CD4-positive, alpha-beta T cell treated with Interferon gamma for 1 hour (primary cell): ENCODE measurements around the gene RAF1.
"Not testable (repeated sequence)": the region's sequence is repeated elsewhere in the genome, so short reads cannot be mapped to it uniquely, and the experiment has no call there.

ENCODE experiments used
- DNase-seq: peaks from one replicate; pipeline ENCODE4 v3.0.0-alpha.2; 2020

The RAF1 gene

DNA sequence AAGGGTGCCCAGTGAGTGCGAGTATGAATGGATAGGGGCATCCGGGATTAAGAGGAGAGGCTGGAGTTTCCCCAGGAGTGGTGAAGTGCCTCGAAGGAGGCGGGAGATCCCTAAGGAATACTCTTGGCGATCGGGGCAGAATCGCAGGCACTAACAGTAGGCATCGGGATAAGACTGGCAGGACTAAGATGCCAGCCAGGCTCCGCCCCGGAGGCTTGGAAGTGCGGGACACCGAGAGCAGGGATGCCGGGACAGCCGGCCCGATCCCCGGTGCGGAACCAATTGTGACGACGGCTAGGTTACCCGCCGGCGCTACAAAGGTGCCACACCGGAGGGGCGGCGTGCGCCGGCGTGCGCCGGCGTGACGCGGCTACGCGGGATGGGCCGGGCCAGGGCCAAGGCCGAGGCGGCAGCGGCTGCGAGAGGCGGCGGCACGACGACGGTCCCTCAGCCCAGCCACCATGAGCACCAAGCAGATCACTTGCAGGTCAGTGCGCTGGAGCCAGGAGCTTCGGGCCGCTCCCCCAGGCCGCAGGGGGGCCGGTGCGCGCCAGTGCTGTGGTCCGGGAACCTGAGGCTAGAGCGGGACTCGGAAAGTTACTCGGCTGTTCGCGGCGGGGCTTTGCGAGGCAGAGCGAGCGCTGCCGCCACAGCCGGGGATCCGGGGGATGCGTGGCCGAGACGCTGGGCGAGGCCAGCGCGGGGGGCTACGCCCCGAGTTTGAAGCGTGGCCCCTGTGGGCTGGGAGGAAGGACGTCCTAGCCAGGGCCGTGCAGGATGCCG, 107.0 kb downstream of the RAF1 start, which contains the start of gene MKRN2:
MKRN2 (plus strand) TSS at position 398 of the 783 bp plus-strand sequence; CDS start at position 462, 64 bp downstream.
- peak; percentile 80 for DNase-seq

DNA sequence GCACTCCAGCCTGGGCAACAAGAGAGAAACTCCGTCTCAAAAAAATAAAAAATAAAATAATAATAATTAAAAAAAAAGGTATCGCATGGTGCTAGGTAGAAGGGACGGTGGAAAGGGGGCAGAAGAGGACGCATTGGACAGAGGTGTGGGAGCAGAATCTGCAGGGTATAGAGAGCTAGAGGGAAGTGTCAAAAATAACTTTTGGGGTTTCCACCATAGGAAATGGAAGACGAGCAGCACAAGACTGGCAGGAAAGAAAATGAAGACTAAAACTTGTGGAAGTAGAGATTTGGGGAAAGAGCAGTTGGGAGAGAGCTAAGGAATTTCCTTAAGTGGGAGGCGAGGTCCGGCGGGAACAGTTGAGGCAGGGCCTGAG, 107.6 kb downstream of the RAF1 start:
- DNase-seq, result no peak

DNA sequence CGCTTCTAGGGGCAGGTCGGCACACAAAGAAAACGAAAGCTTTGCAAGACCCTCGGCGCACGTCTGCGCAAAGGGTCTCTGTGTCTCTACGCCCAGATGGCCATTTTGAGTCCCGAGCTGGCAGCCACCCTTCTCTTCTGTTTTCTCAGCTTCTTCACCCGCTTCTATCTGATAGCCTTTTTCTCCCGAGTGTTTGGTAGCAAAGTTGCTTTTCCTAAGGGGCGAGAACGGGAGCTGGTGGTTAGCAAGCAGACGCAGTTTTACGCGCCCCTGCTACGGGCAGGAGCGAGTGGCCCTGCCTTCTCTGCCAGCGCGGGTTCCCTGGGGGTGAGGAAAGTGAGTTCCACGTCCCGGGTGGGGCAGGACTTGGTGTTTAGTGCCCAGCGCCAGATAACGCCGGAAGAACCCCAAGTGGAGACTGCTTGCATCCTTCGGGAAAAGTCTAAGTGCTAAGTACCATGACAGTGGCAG, 110.0 kb downstream of the RAF1 start:
- DNase-seq, result no peak

DNA sequence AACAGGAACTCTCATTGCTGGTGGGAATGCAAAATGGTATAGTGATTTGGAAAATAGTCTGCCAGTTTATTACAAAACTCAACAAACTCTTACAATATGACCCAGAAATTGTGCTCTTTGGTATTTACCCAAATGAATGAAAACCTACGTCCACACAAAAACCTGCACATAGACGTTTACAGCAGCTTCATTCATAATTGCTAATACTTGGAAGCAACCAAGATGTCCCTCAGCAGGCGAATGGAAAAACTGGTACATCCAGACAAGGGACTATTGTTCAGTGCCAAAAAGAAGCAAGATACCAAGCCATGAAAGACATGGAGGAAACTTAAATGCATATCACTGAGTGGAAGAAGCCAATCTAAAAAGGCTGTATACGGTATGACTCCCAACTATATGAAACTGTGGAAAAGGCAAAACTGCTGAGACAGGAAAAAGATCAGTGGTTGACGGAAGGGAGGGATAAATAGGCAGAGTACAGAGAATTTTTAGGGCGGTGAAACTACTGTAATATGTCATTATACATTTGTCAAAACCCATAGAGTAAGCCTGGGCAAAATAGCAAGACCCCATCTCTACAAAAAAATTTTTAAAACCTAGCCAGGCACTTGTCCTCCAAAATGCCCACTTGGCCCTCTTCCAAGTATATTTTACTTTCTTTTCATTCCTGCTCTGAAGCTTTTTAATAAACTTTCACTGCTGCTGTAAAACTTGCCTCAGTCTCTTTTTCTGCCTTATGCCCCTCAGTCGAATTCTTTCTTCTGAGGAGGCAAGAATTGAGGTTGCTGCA, 113.8 kb downstream of the RAF1 start:
- DNase-seq, result no peak

DNA sequence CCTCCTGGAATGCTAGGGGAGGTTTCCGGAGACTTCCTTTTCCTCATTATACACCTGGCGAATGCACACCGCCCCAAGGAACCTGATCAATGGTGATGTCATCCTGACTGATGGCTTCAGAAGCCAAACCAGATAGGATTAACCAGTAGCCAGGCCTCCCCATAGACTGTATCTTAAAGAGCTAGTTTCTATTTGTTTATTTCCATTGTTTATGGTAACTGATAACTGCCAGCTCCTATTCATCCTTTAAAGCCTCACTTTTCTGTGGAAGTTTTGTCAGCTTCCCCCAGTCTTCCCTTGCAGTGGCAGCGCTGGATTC, 118.5 kb downstream of the RAF1 start, which contains the start of gene MKRN2OS:
MKRN2OS (minus strand) TSS at position 27 of the 319 bp plus-strand sequence. CDS start 35 bp downstream, outside the sequence.
- DNase-seq, result no peak

DNA sequence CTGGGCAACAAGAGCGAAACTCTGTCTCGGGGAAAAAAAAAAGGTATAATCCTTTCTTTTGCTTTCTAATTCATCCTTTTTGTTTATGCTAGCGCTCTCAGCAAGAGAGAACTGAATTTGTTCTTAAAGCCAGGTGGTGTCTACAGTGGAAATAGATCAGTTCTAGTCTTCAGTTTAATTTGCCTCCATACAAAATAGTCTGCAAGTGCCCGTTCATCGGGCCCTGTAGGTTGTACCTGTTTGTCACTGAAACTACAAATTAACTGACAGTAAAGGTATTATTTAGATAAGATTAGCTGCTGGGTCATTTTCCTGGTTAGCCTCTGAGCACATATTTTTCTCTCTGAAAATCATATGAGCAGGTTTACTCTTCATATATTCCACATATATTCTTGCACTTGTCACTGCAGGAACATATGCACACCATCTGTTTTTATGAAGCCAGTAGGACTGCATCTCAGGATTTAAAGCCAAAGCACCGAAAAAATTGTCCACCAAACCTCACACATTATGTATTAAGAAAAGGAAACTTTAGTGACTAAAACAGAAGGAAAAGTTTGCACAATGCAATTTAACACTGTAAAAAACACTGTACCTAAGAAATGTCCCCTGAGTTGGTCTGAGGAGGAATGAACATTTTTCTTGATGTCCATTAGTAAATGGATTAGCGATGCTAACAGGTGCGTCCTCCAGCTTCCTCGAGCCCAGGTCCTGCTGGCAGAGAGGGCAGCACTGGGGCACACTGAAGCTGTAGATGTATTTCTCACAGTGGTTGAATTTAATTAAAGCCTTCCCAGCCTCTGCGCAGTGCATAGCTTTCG, 119.1 kb downstream of the RAF1 start:
- no peak for DNase-seq

DNA sequence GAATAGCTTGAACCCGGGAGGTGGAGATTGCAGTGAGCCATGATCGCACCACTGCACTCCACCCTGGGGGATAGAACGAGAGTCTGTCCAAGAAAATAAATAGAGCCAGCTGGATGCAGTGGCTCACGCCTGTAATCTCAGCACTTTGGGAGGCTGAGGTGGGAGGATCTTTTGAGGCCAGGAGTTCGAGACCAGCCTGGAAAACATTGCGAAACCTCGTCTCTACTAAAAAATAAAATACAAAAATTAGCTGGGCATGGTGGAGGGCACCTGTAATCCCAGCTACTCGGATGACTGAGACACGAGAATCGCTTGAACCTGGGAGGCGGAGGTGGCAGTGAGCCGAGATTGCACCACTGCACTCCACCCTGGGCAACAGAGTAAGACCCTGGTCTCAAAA, 120.4 kb downstream of the RAF1 start:
- DNase-seq, result not testable (repeated sequence)

DNA sequence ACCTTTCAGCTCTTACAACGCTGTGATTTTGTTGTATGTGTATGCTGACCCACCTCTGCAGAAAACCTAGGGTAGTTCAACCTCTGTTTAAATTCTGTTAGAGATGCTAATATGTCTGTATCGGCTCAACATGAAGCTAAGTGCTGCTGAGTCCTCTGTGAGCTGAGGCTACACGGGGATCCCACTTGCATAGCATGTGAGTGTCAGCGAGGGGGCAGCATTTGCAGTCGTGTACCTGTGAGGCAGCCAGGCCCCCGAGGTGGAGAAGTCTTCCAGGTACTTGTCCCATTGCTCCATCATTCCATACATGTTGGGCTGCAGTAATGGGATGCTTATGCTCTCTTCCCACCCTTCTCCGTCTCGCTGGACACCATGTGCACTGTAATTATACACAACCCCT, 122.3 kb downstream of the RAF1 start:
- DNase-seq, result no peak

DNA sequence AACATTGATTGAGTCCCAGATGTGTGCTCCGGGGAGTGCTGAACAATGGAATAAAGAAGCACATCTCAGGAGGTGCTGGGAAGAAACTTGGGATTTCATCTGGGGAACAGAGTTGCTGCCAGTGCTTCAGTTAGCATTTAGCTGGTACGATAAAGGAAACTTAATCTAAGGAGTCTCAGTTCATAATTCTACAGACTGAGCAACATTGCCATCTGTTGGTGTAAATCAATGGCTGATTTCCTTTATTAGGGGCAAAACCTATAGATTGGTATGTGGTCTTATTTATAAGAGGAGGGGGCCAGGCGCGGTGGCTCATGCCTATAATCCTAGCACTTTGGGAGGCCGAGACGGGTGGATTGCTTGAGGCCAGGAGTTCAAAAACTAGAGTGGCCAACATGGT, 127.5 kb downstream of the RAF1 start:
- no peak for DNase-seq
